GM21367 (cell line): ENCODE data around the gene FAH.
A peak's percentile ranks its signal among the peaks of the same experiment; 100 is the strongest.

Experiments
- ATAC-seq: cut with Tn5 transposase; IDR thresholded peaks from one replicate; pipeline ENCODE4 v1.9.1; 2021; ENCODE audit not compliant: unreplicated experiment

The FAH gene

GRCh38 chr15:80231371-80231770 is 78.6 kb downstream of the FAH start:
- ATAC-seq, result no peak

DNA sequence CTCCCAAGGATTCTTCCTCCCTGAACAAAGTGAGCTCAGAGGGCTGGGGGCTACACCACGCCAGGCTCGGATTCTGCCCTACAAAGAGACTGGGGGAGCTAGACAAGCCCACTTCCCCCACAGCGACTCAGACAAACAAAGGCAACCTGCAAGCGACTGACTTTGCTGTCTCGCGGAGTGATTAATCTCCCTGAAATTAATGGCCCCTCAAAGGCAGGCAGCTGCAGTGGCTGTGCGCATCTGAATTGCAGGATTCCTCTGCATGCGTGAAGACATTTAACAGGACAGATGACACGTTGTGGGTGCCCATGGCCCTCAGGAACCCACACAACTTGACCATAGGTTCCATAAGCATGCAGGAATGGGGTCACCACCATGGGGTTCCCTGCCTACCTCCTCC is 80.8 kb downstream of the FAH start:
- ATAC-seq, result no peak

DNA sequence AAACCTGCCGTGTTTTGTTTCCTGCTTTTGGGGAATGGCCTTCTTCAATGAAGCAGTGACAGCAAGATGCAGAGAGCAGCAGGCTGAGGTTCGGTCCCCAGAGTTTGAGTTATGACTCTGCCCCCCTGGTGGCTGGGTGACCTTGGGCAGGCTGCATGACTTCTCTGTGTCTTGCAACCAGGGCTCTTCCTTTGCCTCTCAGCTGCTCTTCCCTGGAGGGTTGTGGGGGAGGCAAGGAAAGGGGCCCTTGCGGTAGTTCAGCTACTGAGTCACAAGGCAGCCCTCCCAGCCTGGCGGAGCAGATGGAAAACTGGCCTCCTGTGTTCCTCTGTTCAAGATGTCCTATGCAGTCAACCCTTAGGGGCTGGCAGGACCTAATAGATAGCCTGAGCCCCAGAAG is 82.1 kb downstream of the FAH start:
- peak; percentile 49 for ATAC-seq
